Choroid plexus epithelial cell (primary cell): ENCODE measurements around the gene STRADB.
A peak's percentile ranks its signal among the peaks of the same experiment; 100 is the strongest.

Source experiments
- DNase-seq: peaks from one replicate; pipeline ENCODE4 v3.0.0-alpha.2; 2010; ENCODE audit warnings: low read depth
- H3K4me3 ChIP-seq: 2 replicates; pipeline ENCODE4 v1.5.1; 2011; ENCODE audit warnings: low read depth, mild to moderate bottlenecking, control low read depth, low read length, moderate library complexity
- TF ChIP-seq, protein P1 (sequence below): conservative IDR thresholded peaks from 2 replicates; pipeline ENCODE4 v1.5.1; 2011; ENCODE audit warnings: low read depth, mild to moderate bottlenecking, control low read depth, inconsistent platforms, low read length, moderate library complexity

Gene STRADB

DNA sequence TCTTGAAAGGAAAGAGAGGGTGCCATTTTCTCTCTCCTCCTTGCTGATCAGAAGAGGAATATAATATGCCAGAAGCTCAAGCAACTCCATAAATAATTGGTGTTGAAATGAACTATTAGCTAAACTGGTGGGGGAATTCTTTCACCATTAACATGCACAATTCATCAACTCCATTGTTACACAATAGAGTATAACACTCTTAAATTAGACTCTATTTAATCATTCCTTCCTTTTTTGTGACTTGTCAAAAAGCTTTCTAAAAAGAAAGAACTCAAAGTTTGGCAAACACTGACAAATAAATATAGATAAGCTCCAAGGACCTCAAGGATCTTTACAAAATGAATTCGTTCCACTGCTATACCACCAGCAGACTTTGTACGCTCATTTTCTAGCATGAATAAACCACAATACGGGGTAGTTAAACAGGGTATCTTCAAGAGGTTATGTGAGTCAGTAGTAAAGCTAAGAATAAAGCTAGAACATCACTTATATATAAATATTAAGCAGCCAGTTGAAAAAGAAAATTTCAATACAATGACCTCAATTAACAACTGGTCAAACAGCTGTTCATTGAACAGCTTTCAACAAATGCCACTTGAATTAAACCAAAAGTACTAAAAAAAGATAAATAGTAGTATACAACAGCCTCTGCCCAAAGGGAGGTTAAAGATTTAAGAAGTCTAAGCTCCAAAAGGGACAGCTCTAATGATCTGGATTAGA lies 6.6 kb upstream of the STRADB start:
- no peak for DNase-seq
- TF ChIP-seq, protein P1, sequence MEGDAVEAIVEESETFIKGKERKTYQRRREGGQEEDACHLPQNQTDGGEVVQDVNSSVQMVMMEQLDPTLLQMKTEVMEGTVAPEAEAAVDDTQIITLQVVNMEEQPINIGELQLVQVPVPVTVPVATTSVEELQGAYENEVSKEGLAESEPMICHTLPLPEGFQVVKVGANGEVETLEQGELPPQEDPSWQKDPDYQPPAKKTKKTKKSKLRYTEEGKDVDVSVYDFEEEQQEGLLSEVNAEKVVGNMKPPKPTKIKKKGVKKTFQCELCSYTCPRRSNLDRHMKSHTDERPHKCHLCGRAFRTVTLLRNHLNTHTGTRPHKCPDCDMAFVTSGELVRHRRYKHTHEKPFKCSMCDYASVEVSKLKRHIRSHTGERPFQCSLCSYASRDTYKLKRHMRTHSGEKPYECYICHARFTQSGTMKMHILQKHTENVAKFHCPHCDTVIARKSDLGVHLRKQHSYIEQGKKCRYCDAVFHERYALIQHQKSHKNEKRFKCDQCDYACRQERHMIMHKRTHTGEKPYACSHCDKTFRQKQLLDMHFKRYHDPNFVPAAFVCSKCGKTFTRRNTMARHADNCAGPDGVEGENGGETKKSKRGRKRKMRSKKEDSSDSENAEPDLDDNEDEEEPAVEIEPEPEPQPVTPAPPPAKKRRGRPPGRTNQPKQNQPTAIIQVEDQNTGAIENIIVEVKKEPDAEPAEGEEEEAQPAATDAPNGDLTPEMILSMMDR = no peak

GRCh38 chr2:201447086-201447485 lies 4.5 kb upstream of the STRADB start:
- no peak overlapping the region for H3K4me3 ChIP-seq
- DNase-seq = no peak
- TF ChIP-seq, protein P1 = no peak

More for the DNA sequence above, 6.6 kb upstream of the STRADB start:
- no peak overlapping the region for H3K4me3 ChIP-seq

GRCh38 chr2:201448061-201448460 lies 3.5 kb upstream of the STRADB start:
- no peak overlapping the region for H3K4me3 ChIP-seq
- TF ChIP-seq, protein P1 = no peak
- no peak for DNase-seq

GRCh38 chr2:201448701-201449100 lies 2.8 kb upstream of the STRADB start:
- DNase-seq = no peak
- TF ChIP-seq, protein P1 = no peak
- no peak overlapping the region for H3K4me3 ChIP-seq

- TF ChIP-seq, protein P1 = no peak
- H3K4me3 ChIP-seq = peak overlapping the region; percentile 96
- DNase-seq = peak; percentile 42
Observed at GRCh38 chr2:201450954-201451291, 617 bp upstream of the STRADB start.

DNA sequence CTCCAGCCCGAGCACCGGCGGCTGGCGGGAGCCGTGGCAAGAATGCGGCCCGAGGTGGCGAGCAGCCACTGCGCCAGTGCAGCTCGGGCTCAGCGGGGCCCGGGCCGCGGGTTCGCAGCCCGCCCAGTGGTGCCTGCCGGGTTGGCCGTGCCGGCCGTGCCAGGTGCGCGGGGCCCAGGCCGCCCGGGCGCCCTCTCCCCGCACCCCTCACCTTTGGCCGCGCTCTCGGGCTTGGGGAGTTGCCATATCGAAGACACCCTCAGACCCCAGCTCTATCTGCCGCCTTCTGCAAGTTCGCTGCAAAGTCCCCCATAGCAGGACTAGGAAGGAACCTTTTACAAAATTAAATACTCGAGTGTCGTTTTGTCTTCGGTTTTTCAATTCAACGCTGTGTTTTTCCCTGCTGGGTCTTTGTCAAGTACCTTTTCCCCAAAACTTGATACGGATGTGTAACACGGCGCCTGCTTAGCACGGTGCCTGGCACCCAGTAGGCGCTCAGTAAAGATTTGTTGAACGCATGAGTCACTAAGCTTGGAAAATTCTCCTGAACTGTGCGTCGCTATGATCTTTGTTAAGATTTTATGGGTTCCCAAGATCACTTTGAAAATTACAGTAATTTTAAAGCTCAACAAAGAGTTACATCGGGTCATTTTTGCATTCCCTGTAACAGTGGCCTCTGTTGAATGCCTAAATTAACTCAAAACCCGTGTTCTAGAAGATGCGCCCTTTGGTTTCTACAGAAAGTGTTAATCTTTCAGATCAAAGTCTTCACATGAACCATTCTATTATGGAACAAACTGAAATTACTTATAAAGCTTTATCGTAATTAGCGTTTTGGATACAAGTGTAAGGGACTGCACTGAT lies 750 bp downstream of the STRADB start:
- H3K4me3 ChIP-seq = peak overlapping the region; percentile 96

More for the DNA sequence above, 750 bp downstream of the STRADB start:
- TF ChIP-seq, protein P1 = no peak
- DNase-seq = peak; percentile 30
